GM19043 (cell line): ENCODE results near the gene RAP1GAP2.

ENCODE experiments used
- ATAC-seq: cut with Tn5 transposase; IDR thresholded peaks from one replicate; pipeline ENCODE4 v1.9.1; 2021; ENCODE audit warnings: low read depth; ENCODE audit not compliant: unreplicated experiment

The RAP1GAP2 gene

DNA sequence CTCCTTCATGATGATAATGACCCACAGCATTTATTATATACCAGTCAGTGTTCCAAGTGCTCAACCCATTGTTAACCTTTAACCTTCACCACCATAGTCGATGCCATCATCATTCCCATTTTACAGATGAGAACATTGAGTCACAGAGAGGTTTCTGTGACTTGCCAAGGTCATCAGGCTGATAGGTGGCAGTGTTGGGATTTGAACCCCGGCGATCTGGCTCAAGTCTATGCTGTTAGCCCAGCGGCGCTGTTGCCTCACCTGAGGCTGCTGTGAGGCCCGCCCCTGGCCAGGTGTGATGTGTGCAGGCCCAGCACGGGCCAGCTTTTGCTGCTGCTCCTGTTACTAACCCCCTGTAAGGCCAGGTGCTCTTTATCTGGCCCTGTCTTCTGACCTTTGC lies 166.0 kb downstream of the RAP1GAP2 start:
- ATAC-seq: no peak

GRCh38 chr17:2962729-2963128 lies 166.5 kb downstream of the RAP1GAP2 start:
- no peak for ATAC-seq

DNA sequence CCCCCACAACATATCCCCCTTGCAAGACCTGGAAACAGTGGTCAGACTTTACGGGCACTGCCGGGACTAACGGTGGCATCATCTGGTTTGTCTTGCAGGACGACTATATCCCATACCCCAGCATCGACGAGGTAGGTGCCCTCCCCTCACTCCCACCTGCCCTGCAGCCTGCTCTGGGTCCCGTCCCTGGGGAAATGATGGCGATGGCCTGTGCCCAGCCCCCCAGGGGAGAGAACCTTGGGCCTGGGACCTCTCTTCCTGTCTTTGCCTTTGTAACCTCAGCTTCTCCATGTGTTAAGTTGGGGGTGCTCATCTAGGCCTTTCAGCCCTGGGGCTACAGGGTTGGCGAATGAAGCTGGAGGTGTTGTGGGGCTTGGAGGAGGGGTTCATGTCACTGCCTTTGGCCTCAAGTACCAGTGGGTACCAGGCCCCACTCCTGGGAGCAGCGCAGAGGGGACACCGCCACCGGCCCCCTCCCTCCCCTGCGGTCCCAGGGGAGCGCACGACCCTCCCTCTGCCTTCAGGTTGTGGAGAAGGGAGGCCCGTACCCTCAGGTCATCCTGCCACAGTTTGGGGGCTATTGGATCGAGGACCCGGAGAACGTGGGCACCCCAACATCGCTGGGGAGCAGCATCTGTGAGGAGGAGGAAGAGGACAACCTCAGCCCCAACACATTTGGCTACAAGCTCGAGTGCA lies 167.2 kb downstream of the RAP1GAP2 start:
- ATAC-seq: no peak

DNA sequence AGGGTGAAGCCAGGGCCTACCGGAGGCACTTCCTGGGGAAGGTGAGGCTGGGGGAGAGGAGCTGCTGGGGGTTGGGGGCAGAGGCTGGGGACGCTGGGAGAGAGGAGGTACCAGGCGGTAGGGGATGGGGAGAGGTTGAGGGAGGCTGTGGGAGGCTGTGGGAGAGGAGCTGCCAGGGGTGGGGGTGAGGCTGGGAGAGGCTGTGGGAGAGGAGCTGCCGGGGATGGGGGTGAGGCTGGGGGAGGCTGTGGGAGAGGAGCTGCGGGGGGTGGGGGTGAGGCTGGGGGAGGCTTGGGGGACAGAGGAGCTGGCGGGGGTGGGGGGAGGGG lies 167.8 kb downstream of the RAP1GAP2 start:
- ATAC-seq: no peak

- no peak for ATAC-seq
Measured at GRCh38 chr17:2964370-2964769, 168.1 kb downstream of the RAP1GAP2 start.

GRCh38 chr17:2964831-2965230 lies 168.6 kb downstream of the RAP1GAP2 start:
- ATAC-seq: no peak

- ATAC-seq: no peak
Measured at GRCh38 chr17:2965621-2966595, 169.7 kb downstream of the RAP1GAP2 start.

DNA sequence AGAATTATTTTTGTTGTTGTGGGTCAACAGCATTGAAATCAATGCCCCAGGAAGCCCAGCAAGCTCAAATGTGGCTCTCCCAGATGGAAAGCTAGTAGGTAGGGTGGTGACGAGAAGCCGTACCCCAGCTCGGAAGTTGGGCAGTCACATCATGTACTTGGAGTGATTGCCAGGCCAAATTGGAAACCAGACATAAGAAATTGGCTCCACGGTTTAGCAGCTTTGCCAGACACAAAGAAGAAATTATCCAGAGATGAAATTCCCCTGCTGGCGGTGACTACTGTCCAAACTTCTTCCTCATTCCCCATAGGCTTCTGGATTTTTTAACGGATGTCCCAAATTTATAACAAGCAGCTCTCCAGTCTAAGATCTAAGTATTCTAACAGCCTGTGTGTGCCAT lies 171.3 kb downstream of the RAP1GAP2 start:
- no peak for ATAC-seq

DNA sequence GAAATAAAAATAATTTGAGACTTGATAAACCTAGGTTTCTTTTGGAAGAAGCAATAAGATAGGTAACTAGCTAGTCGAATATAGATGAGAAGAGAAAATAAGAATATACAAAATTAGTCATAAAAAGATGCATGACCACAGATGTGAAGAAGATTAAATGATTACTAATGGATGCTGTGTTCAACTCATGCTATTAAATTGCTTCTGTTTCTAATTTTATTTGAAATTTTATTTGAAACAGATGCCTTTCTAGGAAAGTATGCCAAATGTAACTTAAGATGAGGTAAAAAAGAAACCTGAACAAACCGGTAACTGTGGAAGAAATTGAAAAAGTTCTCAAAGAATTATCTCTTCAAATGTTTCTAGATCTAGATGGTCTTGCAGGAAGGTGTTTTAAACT lies 175.6 kb downstream of the RAP1GAP2 start:
- no peak for ATAC-seq

- no peak for ATAC-seq
Measured at GRCh38 chr17:2972749-2973148, 176.5 kb downstream of the RAP1GAP2 start.

- no peak for ATAC-seq
Measured at GRCh38 chr17:2974347-2974746, 178.1 kb downstream of the RAP1GAP2 start.

DNA sequence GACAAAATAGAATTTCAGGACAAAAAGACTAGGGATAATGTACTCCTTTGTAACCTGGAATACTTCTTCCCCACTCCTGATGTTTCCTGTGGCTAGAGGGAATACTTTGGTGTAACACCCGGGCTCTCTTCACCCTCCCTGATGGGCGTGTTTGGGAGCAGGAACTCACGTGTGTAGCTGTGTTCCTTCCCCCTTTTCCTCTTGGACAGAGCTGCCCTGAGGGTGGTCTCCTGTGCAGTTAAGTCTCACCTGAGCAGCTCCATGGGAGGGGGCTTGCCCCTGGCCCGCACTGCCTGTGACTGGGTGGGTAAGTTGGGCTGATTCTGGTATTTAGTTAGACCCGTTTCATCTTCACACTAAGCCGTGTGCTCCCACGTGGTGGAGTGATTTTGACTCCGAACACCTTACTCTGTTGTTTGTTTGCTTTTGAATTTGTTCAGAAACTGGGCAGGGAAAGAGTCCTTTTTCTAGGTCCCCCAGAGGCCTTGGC lies 179.3 kb downstream of the RAP1GAP2 start:
- ATAC-seq: no peak

DNA sequence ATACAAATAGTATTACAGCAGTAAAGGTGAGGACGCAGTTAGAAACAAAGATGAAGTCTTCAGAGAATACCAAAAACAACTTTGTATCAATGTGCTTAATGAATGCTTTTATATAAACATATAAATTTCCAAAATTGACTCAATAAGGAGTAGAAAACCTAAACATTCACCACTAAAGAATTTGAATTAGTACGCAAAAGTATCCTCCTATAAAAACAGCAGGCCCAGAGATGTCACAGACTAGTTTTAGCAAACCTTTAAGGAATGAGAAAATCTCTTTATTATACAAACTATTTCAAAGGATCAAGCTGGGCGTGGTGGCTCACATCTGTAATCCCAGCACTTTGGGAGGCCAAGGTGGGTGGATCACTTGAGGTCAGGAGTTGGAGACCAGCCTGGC lies 180.9 kb downstream of the RAP1GAP2 start:
- no peak for ATAC-seq

- ATAC-seq: no peak
Measured at GRCh38 chr17:2978116-2978515, 181.9 kb downstream of the RAP1GAP2 start.

DNA sequence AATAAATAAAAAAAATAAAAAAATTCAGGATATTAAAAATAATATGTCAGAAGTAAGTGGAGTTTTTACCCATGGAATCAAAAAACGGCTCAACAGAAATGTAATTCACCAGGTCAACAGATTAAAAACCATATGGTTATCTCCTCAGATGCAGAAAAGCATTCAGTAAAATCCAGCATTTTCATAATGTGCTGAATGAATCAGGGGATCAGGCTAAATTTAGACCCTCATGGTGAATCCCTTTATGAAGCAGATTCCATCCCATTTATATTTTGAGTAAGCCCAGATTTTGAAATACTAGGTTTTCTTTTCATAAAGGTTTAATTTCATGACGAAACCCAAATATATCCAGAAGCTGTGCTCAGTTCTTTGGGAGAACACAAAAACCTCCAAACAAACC lies 182.8 kb downstream of the RAP1GAP2 start:
- no peak for ATAC-seq

DNA sequence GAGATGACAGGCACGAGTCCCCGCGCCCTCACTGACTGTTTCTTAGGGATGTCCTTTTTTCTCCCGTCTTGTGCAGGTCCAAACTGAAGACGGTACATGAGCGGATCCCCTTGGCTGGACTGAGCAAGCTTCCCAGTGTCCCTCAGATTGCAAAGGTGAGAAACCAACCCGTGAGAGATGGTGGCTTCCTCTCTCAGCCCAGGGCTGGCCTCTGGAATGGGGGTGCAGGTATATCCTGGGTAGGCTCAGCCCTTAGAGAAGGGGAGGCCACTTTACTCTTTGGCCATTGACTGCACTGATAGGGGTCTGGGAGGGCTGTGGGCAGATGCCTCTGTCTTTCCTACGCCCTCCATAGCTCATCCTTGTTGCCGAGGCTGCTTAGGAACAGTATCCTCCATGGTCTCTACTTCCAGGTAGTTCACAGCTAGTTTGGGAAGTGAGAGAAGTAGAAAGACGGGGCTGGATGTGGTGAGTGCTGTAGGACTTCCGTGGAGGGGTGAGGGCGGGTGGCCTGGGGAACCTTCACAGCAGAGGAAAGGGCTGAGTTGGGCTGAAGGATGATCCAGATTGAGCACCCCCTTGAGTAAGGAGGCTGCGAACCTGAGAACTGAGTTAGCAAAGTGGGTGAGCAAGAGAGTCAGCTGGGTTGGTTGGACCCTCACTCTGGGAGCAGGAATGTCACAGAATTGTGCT lies 184.1 kb downstream of the RAP1GAP2 start:
- ATAC-seq: no peak

DNA sequence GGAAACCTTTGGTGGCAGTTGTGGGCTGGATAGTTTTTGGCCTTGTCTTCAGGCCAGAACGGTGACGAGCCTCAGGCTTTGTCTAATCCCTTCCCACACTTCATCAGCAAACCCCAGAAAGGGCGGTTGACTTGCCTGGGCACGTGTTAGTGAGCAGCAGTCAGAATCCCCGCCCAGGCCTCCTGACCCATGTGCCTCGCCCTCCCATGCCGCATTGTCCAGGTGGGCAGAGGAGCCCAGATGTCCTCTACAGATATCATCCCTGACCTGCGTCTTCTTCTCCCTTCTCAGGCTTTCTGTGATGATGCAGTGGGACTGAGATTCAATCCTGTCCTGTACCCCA lies 184.6 kb downstream of the RAP1GAP2 start:
- ATAC-seq: no peak

DNA sequence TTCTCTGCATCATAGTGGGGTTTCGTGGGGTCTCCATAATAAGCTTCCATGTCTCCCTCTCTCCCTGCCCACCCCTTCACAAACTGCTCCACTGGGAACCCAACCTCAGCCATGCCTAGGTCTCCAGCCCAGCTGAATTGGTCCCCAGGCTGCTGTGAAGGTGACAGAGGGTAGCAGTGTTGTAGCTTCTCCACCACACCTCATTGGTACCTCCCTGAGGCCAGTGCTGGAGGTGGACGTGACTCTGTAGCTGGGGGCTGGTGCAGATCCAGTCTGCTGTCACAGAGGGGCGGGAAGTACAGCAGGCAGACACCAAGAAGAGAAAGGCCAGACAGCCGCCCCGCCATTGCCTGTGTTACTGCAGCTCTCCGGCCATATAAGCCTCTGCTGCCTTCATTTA lies 185.1 kb downstream of the RAP1GAP2 start:
- ATAC-seq: no peak

GRCh38 chr17:2982854-2983253 lies 186.6 kb downstream of the RAP1GAP2 start:
- no peak for ATAC-seq

DNA sequence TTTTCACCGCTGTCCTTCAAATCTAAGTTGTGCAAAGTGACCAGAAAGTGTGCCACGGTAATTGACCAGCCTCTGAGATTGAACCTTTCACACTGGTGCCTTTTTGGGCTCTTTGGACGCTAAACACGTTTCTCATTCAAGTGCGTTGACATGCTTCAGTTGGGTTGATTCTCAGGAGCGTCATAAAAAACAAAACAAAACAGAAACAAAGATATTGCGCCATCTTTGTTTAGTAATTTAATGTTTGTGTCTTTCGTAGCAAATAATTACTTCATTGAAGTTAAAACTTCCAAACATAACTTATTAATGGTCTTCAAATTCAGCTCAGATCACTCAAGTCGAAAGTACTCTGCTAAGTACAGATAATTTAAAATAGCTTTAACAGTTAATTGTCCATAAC lies 187.0 kb downstream of the RAP1GAP2 start:
- no peak for ATAC-seq

GRCh38 chr17:2985318-2985717 lies 189.1 kb downstream of the RAP1GAP2 start:
- no peak for ATAC-seq
